ENCODE measurements around the gene AMOT.

Gene AMOT

DNA sequence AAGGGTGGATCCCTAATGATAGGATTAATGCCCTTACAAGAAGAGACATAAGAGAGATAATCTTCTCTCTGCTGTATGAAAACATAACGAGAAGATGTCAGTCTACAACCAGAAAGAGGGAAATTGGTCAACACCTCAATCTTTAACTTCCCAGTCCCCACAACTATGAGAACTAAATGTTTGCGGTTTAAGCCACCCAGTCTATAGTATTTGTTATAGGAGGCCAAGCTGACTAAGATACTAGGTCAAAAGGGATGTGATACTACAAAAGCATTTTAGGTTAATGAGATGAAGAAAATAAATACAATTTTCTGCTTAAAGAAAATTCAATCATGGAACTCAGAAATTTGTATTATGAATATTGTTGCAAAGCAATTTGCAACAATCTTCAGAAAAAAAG, 105.5 kb downstream of the AMOT start:
- Histone ChIP-seq H3K36me3 (ENCODE audit: insufficient read depth, low read length) (no peaks in the 10 kb centered on the region), H3K79me2 (ENCODE audit: insufficient read depth, low read length) (no peaks in the 10 kb centered on the region), H3K4me1 (ENCODE audit: insufficient read depth, low read length, poor library complexity, severe bottlenecking) (peaks cover 15% of the 10 kb centered on the region), H3K9me2 (replicated peaks; ENCODE audit: low read depth, low read length) (no peaks in the 10 kb centered on the region), H4K20me1 (ENCODE audit: insufficient read depth, low read length, poor library complexity, severe bottlenecking) (no peaks in the 10 kb centered on the region), H3K4me2 (ENCODE audit: low read depth, low read length, poor library complexity, severe bottlenecking) (no peak overlapping the region), H3F3A (ENCODE audit: low read depth) (no peaks in the 10 kb centered on the region), H3K9ac (ENCODE audit: low read depth, low read length, poor library complexity, severe bottlenecking) (no peak overlapping the region), H3K27me3 (ENCODE audit: insufficient read depth, low read length, poor library complexity, severe bottlenecking) (no peaks in the 10 kb centered on the region), H3K4me3 (ENCODE audit: low read length, poor library complexity, severe bottlenecking) (no peak overlapping the region), H3K9me3 (ENCODE audit: insufficient read depth, low read depth, low read length) (no peaks in the 10 kb centered on the region), H2AFZ (ENCODE audit: low read length) (no peak overlapping the region)
- TF ChIP-seq EZH2phosphoT487 (IDR thresholded peaks at IDR 0.05; ENCODE audit: borderline replicate concordance): no peak
- TF ChIP-seq, protein P1, sequence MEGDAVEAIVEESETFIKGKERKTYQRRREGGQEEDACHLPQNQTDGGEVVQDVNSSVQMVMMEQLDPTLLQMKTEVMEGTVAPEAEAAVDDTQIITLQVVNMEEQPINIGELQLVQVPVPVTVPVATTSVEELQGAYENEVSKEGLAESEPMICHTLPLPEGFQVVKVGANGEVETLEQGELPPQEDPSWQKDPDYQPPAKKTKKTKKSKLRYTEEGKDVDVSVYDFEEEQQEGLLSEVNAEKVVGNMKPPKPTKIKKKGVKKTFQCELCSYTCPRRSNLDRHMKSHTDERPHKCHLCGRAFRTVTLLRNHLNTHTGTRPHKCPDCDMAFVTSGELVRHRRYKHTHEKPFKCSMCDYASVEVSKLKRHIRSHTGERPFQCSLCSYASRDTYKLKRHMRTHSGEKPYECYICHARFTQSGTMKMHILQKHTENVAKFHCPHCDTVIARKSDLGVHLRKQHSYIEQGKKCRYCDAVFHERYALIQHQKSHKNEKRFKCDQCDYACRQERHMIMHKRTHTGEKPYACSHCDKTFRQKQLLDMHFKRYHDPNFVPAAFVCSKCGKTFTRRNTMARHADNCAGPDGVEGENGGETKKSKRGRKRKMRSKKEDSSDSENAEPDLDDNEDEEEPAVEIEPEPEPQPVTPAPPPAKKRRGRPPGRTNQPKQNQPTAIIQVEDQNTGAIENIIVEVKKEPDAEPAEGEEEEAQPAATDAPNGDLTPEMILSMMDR (conservative IDR thresholded peaks at IDR 0.05; ENCODE audit: low read length): no peak

DNA sequence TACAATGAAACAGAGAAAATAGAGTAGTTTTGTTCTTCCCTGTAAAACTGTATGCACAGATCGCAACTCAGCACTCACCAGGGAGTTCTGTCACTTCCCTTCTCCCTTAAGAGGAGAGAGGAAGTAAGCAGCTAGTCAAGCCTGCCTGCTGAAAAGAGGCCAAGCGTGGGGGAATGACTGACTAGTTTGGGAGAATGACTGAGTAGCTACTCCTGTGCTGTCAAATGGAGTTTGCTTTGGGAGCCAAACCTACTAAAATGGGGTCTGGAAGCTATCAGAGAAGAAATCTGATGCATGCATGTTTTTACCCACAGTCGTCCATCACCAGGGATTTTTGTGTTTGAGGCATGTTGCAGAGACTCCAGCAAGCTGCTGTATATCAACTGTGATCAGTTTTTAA, 106.3 kb downstream of the AMOT start:
- Histone ChIP-seq H3K4me3 (ENCODE audit: low read length, poor library complexity, severe bottlenecking) (no peak overlapping the region), H3K27me3 (ENCODE audit: insufficient read depth, low read length, poor library complexity, severe bottlenecking) (no peaks in the 10 kb centered on the region), H3K4me2 (ENCODE audit: low read depth, low read length, poor library complexity, severe bottlenecking) (peak overlapping the region; percentile 29), H3K9me3 (ENCODE audit: insufficient read depth, low read depth, low read length) (no peaks in the 10 kb centered on the region), H3K36me3 (ENCODE audit: insufficient read depth, low read length) (no peaks in the 10 kb centered on the region), H3K9ac (ENCODE audit: low read depth, low read length, poor library complexity, severe bottlenecking) (peak overlapping the region; percentile 13), H3K4me1 (ENCODE audit: insufficient read depth, low read length, poor library complexity, severe bottlenecking) (peaks cover 11% of the 10 kb centered on the region), H4K20me1 (ENCODE audit: insufficient read depth, low read length, poor library complexity, severe bottlenecking) (no peaks in the 10 kb centered on the region), H2AFZ (ENCODE audit: low read length) (peak overlapping the region; percentile 91), H3K9me2 (replicated peaks; ENCODE audit: low read depth, low read length) (no peaks in the 10 kb centered on the region), H3F3A (ENCODE audit: low read depth) (no peaks in the 10 kb centered on the region), H3K79me2 (ENCODE audit: insufficient read depth, low read length) (no peaks in the 10 kb centered on the region)
- TF ChIP-seq EZH2phosphoT487 (IDR thresholded peaks at IDR 0.05; ENCODE audit: borderline replicate concordance): no peak
- TF ChIP-seq, protein P1 (conservative IDR thresholded peaks at IDR 0.05; ENCODE audit: low read length): no peak

DNA sequence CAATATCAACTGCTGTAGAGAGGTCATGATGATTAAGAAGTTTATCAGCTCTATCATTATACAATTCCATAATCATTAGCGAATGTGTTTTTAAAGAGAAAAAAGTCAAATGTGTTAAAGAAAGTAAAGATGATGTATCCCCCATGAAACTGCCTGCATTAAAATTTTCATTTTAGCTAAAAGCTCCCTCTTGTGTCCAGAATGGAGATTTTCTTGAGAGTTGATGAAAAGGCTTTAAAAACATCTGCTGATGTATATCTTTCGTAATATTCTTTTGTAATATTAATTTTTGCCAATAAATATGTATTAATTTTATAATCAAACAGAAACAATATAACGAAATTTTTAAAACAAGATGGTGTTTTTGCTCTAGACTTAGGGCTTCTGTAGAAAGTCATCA, 108.8 kb downstream of the AMOT start:
- peaks cover 10% of the 10 kb centered on the region for H3K4me1 ChIP-seq (ENCODE audit: insufficient read depth, low read length, poor library complexity, severe bottlenecking)
- no peaks in the 10 kb centered on the region for H3K79me2 ChIP-seq (ENCODE audit: insufficient read depth, low read length)
- no peak overlapping the region for H3K4me2 ChIP-seq (ENCODE audit: low read depth, low read length, poor library complexity, severe bottlenecking)
- H3K9ac ChIP-seq (ENCODE audit: low read depth, low read length, poor library complexity, severe bottlenecking): no peak overlapping the region
- H4K20me1 ChIP-seq (ENCODE audit: insufficient read depth, low read length, poor library complexity, severe bottlenecking): no peaks in the 10 kb centered on the region
- no peaks in the 10 kb centered on the region for H3K36me3 ChIP-seq (ENCODE audit: insufficient read depth, low read length)
- H3K4me3 ChIP-seq (ENCODE audit: low read length, poor library complexity, severe bottlenecking): no peak overlapping the region
- no peaks in the 10 kb centered on the region for H3F3A ChIP-seq (ENCODE audit: low read depth)
- no peaks in the 10 kb centered on the region for H3K9me2 ChIP-seq (replicated peaks; ENCODE audit: low read depth, low read length)
- no peak for TF ChIP-seq EZH2phosphoT487 (IDR thresholded peaks at IDR 0.05; ENCODE audit: borderline replicate concordance)
- TF ChIP-seq, protein P1 (conservative IDR thresholded peaks at IDR 0.05; ENCODE audit: low read length): peak; percentile 52
- H3K27me3 ChIP-seq (ENCODE audit: insufficient read depth, low read length, poor library complexity, severe bottlenecking): no peaks in the 10 kb centered on the region
- H3K9me3 ChIP-seq (ENCODE audit: insufficient read depth, low read depth, low read length): no peaks in the 10 kb centered on the region
- H2AFZ ChIP-seq (ENCODE audit: low read length): no peak overlapping the region

All from Loucy (cell line).